ENCODE results near the gene CPSF3.

DNA sequence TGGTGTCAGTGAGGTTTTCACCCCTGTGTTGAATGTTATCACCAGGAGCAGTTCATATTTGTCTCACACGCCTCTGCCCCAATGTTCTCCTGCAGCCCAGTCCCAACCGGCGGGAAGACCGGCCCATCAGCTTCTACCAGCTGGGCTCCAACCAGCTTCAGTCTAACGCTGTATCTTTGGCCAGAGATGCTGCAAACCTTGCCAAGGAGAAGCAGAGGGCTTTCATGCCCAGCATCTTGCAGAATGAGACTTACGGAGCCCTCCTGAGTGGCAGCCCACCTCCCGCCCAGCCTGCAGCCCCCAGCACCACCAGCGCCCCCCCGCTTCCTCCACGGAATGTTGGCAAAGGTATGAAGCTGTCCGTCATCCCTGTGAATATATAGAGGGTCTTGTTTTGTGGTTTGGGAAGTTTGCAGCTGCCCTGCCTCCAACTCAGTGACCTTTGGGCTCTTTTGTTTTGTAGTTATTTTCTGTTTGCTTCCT lies 35.2 kb upstream of the CPSF3 start:
- TF ChIP-seq POLR2A (IDR thresholded peaks at IDR 0.05) (no peak), POLR2AphosphoS5 (IDR thresholded peaks at IDR 0.05) (no peak)

Data from suprapubic skin (tissue), 4 donors.